ENCODE data around the gene SDR42E2.
A peak's percentile ranks its signal among the peaks of the same experiment; 100 is the strongest.

SDR42E2 gene

DNA sequence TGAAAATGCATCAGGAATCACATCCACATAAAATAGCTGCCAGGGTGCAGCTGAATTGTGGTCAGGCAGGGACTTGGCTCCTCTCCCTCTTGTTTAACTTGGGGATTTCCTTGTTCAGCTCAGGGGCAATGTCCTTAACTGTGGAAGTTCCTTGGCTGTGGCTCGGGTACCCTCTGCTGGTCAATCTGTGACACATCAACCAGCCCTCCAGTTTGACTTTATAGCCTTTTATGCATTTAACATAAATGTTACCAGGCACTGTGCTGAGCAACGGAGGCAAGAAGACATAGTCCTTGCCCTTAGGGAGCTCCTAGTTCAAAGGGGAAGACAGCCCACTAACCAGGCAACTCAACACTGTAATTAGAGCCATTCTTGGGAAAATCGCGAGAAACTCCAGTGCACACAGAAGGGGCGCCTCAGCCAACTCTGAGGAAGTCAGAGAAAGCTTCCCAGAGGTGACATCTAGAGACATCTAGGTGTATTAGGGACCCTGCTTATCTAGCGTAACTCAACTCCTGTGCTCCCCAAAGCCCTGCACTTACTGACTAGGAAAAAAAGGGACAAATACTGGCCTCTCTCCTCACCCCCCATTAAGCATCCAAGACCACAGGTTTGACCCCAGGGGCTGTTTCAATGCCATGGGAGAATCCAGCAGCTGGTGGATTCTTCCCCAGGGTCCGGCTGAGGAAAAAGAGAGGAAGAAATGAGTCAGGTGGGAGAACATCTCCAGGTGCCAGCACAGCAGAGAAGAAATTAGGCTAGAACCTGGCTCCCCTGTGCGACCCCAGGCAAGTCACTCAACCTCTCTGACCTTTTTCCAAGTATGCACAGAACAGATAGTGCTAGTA is 26.5 kb downstream of the SDR42E2 start:
- Histone ChIP-seq H3K4me1 (peaks cover 33 to 43% (median 40%) of the 10 kb centered on the region in 10 experiments), H3K9me3 (replicated peaks in 1 of 11) (no peaks in the 10 kb centered on the region), H3K9ac (peak overlapping the region; percentile 65 to 83 (median 78); a peak in 19 of 22 replicates), H3K27ac (peak overlapping the region in 9 of 11 experiments; percentile 56 to 79 (median 74); a peak in 18 of 22 replicates), H3K4me3 (peak overlapping the region in 8 of 10 experiments; percentile 70 to 83 (median 73); a peak in 16 of 20 replicates), H3K4me2 (peak overlapping the region; percentile 94 to 99 (median 96)), H3K36me3 (no peaks in the 10 kb centered on the region), H3K27me3 (peaks cover 0 to 14% (median 13%) of the 10 kb centered on the region in 11 experiments; a peak in 14 of 22 replicates), H4K20me1 (peaks cover 0 to 10% (median 0%) of the 10 kb centered on the region in 11 experiments; a peak in 1 of 22 replicates)
- no peak for TF ChIP-seq Cebpa-rat (IDR thresholded peaks at IDR 0.05)

DNA sequence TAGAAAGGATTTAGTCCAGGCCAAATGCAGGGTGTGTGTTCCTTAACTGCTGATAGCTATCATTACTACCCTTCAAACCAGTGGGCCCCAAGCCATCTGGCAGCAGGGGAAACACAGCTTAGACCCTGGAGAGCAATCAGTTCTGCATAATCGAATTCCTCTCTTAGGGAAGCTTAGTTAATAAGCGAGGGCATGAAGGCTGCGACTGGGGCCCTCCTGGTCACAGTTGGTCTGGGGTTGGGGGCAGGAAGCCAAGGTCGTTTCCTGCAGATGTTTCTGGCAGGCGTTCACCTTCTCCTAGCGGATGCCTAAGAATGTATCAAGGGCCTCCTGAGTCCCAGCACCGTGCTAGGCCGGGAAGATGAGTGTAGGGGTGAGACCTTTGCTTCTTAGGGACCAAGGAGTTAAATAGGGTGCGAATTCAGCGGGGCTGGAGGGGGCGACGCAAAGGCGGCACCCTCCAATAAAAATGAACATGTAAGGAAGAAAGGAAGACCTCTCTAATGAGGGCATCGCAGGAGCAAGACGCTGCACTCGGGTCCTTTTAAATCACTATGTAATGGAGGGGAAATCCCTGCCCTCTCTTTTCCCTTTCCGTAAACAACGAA is 27.3 kb downstream of the SDR42E2 start:
- Histone ChIP-seq H3K4me3 (peak overlapping the region; percentile 70 to 83 (median 73)), H3K4me2 (peak overlapping the region; percentile 94 to 99 (median 96)), H4K20me1 (peaks cover 0 to 10% (median 0%) of the 10 kb centered on the region in 11 experiments; a peak in 1 of 22 replicates), H3K27ac (peak overlapping the region; percentile 33 to 79 (median 73); a peak in 21 of 22 replicates), H3K36me3 (no peaks in the 10 kb centered on the region), H3K9me3 (replicated peaks in 1 of 11) (no peaks in the 10 kb centered on the region), H3K27me3 (peaks cover 0 to 22% (median 17%) of the 10 kb centered on the region in 11 experiments; a peak in 14 of 22 replicates), H3K4me1 (peaks cover 34 to 43% (median 41%) of the 10 kb centered on the region in 10 experiments), H3K9ac (peak overlapping the region; percentile 65 to 83 (median 78))
- TF ChIP-seq Cebpa-rat (IDR thresholded peaks at IDR 0.05) = no peak

DNA sequence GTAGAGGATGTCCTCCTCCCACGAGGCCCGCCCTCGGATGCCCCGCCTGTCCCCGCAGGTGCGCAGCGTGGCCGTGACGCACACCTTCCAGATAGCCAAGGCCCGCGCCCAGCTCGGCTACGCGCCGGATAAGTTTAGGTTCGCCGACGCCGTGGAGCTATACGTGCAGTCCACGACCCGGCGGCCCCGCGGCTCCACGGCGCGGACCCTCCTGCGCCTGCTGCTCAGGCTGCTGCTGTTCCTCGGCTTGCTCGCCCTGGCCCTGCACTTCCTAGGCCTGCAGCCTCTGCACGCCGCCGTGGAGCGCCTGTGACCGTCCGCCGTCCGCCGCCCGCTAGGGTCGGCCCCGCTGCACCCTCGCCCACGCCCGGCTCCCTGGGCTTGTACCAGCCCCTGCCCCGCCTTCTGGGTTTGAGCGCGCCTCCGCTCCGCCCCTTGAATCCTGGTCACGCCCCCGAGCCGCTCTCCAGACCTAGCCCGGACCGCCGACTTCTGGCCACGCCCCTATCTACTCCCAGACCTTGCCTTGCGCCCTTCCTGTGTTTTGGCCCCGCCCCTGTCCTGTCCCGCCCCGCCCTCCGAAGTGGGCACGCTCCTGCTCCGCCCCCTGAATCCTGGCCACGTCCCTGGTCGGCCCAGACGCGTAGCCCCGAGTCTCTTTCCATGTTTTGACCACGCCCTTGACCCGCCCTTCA is 27.9 kb downstream of the SDR42E2 start:
- H3K9me3 ChIP-seq (replicated peaks in 1 of 11) = no peaks in the 10 kb centered on the region
- H3K9ac ChIP-seq = peak overlapping the region; percentile 65 to 83 (median 78)
- H4K20me1 ChIP-seq = peaks cover 0 to 10% (median 0%) of the 10 kb centered on the region in 11 experiments; a peak in 1 of 22 replicates
- peak overlapping the region; percentile 70 to 83 (median 73) for H3K4me3 ChIP-seq
- H3K36me3 ChIP-seq = no peaks in the 10 kb centered on the region
- no peak for TF ChIP-seq Cebpa-rat (IDR thresholded peaks at IDR 0.05)
- H3K4me2 ChIP-seq = peak overlapping the region; percentile 94 to 99 (median 96)
- peaks cover 41 to 49% (median 46%) of the 10 kb centered on the region in 10 experiments for H3K4me1 ChIP-seq
- peak overlapping the region; percentile 33 to 79 (median 73); a peak in 21 of 22 replicates for H3K27ac ChIP-seq
- H3K27me3 ChIP-seq = peaks cover 0 to 22% (median 17%) of the 10 kb centered on the region in 11 experiments; a peak in 14 of 22 replicates

DNA sequence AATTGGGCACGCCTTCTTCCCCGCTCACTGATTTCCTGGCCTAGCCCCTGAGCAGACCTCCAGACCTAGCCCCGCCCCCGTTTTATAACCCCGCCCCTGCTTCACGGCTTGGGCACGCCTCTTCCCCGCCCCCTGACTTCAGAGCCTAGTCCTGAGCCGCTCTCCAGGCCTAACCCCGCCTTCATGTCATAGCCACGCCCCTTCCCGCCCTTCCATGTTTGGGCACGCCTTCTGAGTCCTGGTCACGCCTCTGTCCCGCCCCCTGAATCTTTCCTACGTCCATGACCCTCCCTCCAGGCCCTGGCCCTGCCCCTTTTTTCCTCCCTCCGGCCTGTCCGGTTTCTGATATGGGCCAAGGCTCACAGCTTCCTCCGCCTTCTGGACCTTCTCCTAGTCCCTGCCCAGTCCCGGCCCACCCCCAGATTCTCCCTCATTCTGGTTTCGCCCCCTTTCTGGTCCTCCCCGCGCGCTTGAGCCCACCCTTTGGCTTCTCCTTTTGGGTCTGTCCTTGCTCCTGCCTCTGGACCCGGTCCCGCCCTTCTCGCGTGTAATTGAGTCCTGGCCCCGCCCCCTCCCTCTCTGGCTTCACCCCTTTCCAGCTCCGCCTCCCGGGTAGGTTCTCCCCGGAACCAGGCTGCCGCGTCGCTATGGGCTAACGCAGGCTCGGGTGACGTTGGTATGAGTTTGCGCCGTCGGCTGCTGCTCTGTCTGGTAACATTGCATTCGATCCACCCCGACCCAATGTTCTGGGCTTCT is 28.6 kb downstream of the SDR42E2 start:
- Histone ChIP-seq H3K9me3 (replicated peaks in 1 of 11) (no peaks in the 10 kb centered on the region), H3K9ac (peak overlapping the region; percentile 60 to 90 (median 77)), H3K4me1 (peaks cover 42 to 52% (median 48%) of the 10 kb centered on the region in 10 experiments), H3K4me2 (peak overlapping the region; percentile 78 to 97 (median 91)), H3K27me3 (peaks cover 0 to 22% (median 17%) of the 10 kb centered on the region in 11 experiments; a peak in 14 of 22 replicates), H3K27ac (peak overlapping the region in 10 of 11 experiments; percentile 14 to 87 (median 70); a peak in 20 of 22 replicates), H3K36me3 (no peaks in the 10 kb centered on the region), H3K4me3 (peak overlapping the region; percentile 50 to 73 (median 63)), H4K20me1 (peaks cover 0 to 10% (median 0%) of the 10 kb centered on the region in 11 experiments; a peak in 1 of 22 replicates)
- no peak for TF ChIP-seq Cebpa-rat (IDR thresholded peaks at IDR 0.05)

DNA sequence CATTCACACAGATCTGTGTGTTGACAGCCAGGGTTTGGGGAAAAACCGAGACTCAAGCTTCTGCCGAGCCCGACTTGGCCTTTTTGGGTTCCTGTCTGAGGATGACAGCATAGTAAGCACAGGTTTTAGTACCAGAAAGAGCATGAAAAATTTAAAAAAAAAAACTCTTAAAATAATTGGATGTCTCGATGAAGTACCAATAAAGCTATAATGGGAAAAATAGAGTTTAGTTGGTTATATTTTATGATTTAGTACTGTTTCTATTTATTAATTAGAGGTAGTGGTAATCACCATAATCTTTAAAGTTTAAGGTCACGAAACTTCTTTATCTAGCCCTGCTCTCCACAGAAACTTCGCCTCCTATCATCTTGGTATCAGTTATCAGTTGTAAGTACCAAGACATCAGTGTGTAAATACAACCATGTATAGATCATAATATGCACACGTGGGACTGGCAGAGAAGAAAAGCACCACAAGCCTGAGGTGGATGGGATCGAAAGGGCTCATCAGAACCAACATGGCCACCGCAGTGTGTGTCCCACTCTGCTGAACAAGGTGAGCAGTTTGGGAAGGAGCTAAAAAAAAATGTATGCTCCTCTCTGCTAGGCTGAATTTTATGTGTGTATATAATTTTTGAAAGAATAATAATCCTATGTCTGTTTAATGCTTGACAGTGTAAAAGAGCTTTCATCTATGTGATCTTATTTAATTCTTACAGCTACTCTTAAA is 29.4 kb downstream of the SDR42E2 start:
- H3K27me3 ChIP-seq = peaks cover 0 to 22% (median 17%) of the 10 kb centered on the region in 11 experiments; a peak in 14 of 22 replicates
- peak overlapping the region; percentile 60 to 90 (median 77) for H3K9ac ChIP-seq
- peak overlapping the region; percentile 50 to 73 (median 63) for H3K4me3 ChIP-seq
- peaks cover 42 to 58% (median 50%) of the 10 kb centered on the region in 10 experiments for H3K4me1 ChIP-seq
- no peak for TF ChIP-seq Cebpa-rat (IDR thresholded peaks at IDR 0.05)
- H3K9me3 ChIP-seq (replicated peaks in 1 of 11) = no peaks in the 10 kb centered on the region
- H3K27ac ChIP-seq = peak overlapping the region in 10 of 11 experiments; percentile 14 to 87 (median 70); a peak in 15 of 22 replicates
- no peaks in the 10 kb centered on the region for H3K36me3 ChIP-seq
- peaks cover 0 to 10% (median 0%) of the 10 kb centered on the region in 11 experiments; a peak in 1 of 22 replicates for H4K20me1 ChIP-seq
- peak overlapping the region; percentile 78 to 97 (median 91) for H3K4me2 ChIP-seq

DNA sequence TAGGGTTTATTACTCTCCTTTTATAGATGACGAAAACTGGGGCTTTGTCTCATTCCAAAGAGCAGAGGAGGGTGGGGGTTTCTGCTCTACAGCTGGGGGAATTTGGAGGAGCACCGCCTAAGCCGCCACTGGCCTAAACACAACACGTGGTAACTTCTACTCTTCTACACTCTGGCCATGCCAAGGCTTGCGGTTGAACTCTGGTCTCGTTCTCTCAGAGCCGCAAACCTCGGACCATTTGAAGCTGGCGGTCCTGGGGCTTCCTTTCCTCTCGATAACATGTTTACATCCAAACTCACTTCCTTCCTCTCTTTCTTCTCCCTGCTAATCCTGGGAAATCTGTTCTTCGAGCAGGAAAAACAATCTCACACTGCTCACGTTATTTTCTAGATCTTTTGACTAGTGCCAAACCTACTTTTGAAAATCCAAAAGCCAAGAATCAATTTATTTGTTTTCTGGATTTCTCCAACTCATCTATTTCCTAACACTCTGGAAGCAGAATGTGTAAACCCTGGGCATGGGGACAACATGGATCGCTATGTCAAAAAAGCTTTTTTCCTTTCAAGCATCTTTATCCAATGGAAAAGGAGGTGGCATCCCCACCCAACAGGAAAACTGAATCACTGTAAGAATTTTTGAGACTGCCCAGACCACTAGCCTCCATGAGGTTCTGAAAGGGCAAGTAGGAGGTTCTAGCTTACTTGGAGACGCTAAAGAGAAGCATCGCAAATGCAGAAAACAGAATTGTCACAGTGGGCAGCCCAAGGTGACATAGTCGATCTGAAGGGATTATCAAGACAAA is 30.2 kb downstream of the SDR42E2 start:
- Histone ChIP-seq H3K9ac (peak overlapping the region in 7 of 11 experiments; percentile 13 to 90 (median 79); a peak in 8 of 22 replicates), H3K36me3 (no peaks in the 10 kb centered on the region), H3K27ac (peak overlapping the region in 4 of 11 experiments; percentile 77 to 87 (median 84); a peak in 7 of 22 replicates), H3K4me2 (peak overlapping the region; percentile 78 to 97 (median 91)), H3K27me3 (peaks cover 0 to 22% (median 17%) of the 10 kb centered on the region in 11 experiments; a peak in 14 of 22 replicates), H4K20me1 (peaks cover 0 to 10% (median 0%) of the 10 kb centered on the region in 11 experiments; a peak in 1 of 22 replicates), H3K4me3 (peak overlapping the region; percentile 50 to 73 (median 63); a peak in 16 of 20 replicates), H3K9me3 (replicated peaks in 1 of 11) (no peaks in the 10 kb centered on the region), H3K4me1 (peaks cover 42 to 64% (median 50%) of the 10 kb centered on the region in 10 experiments)
- no peak for TF ChIP-seq Cebpa-rat (IDR thresholded peaks at IDR 0.05)
